VCaP (cell line): ENCODE data around the gene CYP26B1.

Source experiments
- H3K27ac ChIP-seq: fragments of 450-650 bp; 2 replicates; pipeline ENCODE4 v1.5.1; 2017
- TF ChIP-seq, protein P1 (sequence below): fragments of 450-650 bp; conservative IDR thresholded peaks from 2 replicates; pipeline ENCODE4 v1.5.1; 2017; ENCODE audit warnings: mild to moderate bottlenecking, moderate library complexity

Gene CYP26B1

DNA sequence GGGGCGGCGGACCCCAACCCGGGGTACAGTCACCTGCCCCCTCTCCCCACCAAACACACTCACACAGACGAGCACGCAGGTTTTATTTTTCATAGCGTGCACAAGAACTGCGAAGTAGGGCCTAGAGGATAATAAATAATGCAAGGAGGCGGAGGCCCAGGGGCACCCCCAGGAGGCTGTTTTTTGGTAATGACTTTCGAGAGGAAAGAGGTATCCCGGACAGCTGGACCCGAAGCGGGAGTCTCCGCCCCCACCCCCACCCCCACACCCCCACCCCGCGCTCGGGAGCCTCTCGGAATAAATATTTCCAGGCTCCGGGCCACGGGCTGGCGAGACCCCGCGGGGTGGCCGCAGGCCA, 3.4 kb downstream of the CYP26B1 start:
- no peak overlapping the region for H3K27ac ChIP-seq
- TF ChIP-seq, protein P1, sequence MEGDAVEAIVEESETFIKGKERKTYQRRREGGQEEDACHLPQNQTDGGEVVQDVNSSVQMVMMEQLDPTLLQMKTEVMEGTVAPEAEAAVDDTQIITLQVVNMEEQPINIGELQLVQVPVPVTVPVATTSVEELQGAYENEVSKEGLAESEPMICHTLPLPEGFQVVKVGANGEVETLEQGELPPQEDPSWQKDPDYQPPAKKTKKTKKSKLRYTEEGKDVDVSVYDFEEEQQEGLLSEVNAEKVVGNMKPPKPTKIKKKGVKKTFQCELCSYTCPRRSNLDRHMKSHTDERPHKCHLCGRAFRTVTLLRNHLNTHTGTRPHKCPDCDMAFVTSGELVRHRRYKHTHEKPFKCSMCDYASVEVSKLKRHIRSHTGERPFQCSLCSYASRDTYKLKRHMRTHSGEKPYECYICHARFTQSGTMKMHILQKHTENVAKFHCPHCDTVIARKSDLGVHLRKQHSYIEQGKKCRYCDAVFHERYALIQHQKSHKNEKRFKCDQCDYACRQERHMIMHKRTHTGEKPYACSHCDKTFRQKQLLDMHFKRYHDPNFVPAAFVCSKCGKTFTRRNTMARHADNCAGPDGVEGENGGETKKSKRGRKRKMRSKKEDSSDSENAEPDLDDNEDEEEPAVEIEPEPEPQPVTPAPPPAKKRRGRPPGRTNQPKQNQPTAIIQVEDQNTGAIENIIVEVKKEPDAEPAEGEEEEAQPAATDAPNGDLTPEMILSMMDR = no peak

- no peak overlapping the region for H3K27ac ChIP-seq
- TF ChIP-seq, protein P1 = no peak
These were observed 4.0 kb downstream of the CYP26B1 start for GRCh38 chr2:72143441-72144273.

- H3K27ac ChIP-seq = no peak overlapping the region
- TF ChIP-seq, protein P1 = no peak
These were observed 4.9 kb downstream of the CYP26B1 start for GRCh38 chr2:72142570-72143440.

DNA sequence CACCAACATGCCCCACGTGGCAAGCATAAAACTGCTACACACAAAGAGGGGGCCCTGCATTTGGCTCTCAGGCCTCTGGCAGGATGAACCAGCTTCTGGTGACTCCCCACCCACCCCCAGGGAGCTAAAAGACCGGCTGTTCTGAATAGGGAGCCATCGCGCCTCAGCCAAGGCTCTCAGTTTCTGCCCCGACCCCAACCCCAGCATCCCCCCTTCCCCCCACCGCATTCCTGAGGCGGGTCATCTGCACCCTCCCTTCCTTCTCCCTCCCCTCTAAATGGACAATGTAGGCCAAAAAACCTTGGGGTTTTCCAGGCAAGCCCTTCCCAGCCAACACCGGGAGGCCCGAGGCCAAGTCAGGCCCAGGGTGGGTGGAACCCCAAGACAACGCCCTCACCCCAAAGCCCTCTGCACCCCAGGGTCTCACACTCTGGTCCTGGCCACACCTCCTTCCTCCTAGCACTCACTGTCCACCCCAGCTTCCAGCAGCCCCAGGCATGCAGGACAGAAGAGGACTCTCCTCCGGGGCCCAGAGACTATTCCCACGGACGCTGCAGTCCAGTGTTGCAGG, 5.7 kb downstream of the CYP26B1 start:
- H3K27ac ChIP-seq = no peak overlapping the region
- TF ChIP-seq, protein P1 = no peak

DNA sequence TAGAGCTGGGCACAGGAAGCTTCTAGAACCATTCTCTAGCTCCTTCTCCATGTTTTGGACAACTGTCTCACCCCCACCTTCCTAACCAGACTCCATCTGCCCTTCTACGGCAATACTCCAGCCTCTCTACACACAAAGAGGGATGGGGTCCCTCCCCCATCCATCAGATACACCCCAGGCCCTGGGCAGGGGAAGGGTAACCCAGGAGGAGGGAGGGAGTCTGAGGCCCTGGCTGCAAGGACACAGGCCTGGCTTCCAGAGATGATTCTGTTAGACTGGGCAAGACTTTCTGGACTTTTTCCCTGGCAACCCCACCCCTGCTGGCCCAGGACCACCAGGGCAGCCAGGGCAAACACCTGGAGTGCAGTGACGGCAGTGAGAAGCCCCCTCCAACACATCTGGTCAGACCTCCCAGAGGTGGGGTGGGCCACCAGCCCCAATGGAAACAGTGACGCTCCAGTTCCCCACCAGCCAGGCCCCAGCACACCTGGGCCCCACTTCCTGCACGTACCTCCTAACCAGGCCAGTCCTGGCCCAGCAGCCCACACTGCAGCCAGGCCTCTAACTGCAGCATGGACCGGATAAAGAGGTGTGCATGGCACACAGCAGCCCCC, 6.5 kb downstream of the CYP26B1 start:
- TF ChIP-seq, protein P1 = no peak
- no peak overlapping the region for H3K27ac ChIP-seq

GRCh38 chr2:72140621-72140960, 7.1 kb downstream of the CYP26B1 start:
- H3K27ac ChIP-seq = no peak overlapping the region
- TF ChIP-seq, protein P1 = no peak
